Fibroblast of skin of right quadriceps (primary cell): ENCODE measurements around the gene HAUS7.

Experiments used
- DNase-seq: peaks from one replicate; pipeline ENCODE4 v3.0.0-alpha.2; 2013

The HAUS7 gene

DNA sequence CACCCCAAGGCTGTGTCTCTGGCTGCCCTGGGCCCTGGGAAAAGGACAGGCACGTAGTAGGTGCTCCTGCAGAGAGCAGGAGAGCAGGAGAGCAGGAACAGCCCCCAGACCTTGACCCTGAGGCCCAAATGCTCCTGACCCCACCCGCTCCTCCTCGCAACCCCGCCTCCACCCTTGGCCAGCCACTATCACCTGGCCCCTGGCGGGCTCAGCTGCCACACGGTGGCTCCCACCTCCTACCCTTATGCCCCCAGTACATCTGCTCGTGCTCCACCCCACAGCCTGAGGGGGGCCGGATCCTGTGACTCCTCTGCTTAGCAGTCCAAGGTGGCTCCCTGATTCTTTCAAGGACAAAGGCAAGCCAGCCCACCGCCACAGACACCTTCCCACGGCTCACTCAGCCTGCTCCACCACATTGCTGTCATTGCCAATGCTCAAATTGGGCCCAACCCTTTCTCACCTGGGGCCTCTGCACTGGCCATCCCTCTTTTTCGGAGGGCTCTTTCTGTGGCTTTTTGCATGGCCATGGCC lies 5.4 kb upstream of the HAUS7 start:
- no peak for DNase-seq

DNA sequence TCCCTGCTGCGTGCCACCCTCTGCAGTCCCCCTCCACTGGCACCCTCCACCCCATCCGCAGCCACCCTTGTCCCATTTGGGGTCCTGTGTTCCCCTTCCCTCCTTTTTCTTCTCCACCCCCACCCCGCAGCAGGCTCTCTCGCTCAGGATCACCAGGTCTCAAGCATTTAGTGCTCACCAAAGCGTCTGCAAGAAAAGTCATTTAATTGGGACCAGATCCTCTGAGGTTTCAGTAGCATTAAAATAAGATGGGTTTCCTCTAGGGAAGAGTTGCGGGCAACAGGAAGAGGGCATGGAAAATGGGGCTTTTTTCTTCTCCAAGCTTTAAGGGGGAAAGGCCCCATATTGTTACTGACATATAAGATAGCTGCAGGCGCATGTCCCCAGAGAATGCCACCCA lies 4.9 kb upstream of the HAUS7 start:
- peak; percentile 53 for DNase-seq

DNA sequence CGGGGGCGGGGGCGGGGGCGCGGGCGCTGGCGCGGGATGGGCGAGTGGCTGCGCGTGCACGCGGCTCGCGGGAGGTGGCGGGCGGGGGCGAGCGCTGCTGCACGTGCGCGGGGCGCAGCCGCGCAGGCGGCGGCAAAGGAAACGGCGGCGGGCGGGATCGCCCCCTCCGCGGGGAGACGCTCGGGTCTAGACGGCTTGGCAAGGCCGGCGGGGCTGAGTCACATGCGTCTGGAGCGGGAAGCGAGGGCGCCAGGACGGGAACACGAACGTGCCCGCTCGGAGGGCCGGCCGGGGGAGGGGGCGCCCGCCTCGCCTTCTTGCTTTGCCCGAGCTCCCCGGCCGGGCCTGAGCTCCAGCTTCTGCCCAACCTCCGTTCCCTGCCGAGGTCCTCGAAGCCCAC lies 4.3 kb upstream of the HAUS7 start:
- peak; percentile 79 for DNase-seq

DNA sequence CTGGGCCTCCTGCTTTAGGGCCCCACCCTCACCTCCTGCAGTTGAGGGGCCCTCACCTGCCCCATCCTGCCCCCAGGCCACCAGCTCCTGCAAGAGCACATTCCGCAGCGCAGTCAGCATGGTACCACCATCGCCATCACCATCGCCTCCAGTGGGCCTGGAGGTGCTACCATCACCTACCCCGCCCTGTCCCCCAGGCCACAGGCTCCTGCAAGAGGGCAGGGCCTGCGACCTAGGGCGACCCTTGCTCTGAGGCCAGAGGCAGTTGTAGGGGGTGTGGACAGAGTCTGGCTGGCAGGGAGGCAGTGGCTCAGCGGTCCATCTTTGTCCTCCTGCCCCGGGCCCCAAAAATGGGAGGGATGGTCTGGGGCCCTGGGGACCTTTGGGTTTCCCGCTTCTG lies 3.9 kb upstream of the HAUS7 start:
- no peak for DNase-seq

DNA sequence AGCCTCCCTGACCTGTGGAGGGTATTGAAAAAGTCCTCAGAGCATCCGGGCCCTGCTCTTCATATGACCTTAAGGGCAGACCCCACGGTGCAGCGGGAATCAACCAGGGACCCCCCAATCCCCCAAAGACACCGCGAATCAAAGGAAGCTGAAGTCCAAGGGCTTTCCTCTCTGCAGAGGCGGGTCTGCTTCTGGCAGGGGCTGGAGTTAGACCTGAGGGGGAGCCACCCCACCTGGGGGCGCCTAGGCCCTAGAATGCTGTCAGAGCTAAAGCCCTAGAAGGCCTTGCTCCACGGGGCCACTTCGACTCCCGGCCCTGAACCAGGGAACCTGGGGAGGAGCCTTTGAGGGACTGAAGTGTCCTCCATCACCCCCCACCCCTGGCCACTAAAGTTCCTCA lies 2.8 kb upstream of the HAUS7 start:
- DNase-seq, result no peak

DNA sequence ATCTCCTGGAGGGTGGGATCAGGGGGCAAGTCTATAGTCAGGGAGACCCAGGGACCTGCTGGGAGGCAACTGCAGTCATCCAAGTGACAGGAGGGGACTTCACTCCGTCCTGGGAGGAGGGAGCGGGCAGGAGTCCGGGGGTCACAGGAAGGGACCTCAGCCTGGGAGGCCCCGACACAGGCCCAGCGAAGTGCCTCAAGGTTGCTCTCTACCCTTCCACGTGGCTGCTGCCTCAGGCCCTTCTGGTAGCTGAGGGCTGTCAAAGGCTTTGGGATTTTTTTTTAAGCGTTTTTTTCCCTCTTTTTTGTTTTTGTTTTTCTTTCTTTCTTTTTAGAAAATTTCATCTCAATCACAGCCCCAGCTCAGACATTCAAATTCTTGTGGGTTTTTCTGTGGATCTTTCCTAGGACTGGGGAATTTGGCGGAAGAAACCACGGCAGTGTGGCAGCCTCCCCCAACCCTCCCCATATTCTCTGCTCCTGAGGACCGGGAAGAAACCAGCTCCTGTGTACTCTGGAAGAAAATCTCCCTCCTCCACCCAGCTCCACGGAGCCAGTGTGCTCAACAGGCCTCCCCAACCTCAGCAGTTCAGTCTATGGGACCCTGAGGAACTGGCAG lies 1.4 kb upstream of the HAUS7 start:
- peak; percentile 68 for DNase-seq

DNA sequence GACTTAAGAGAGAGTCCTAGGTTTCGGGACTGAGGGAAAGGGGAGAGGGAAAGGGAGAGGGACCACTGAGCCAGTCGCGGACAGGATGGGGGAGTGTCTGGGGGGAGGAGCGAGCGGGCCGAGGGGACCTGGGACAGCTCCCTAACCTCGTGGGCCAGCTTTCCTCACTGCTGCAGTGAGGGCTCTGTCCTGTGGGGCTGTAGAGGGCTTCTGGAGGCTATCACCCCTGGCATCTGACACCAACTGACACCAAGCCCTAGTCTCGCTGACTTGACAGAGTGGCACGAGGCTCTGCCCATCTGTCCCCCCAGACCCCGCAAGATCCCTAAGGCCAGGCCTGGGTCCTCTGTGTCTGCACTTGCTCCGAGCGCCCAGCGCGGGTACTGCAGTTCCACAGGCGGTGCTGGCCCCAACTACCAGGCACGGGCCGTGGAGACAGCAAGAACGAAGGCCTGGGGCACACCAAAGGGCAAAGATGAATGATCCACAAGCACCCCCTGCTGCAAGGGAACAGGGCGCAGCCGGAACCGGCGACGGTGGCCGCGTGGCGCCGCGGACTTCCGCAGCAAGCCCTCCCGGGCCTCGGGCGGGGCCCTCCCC lies 465 bp downstream of the HAUS7 start:
- no peak for DNase-seq

DNA sequence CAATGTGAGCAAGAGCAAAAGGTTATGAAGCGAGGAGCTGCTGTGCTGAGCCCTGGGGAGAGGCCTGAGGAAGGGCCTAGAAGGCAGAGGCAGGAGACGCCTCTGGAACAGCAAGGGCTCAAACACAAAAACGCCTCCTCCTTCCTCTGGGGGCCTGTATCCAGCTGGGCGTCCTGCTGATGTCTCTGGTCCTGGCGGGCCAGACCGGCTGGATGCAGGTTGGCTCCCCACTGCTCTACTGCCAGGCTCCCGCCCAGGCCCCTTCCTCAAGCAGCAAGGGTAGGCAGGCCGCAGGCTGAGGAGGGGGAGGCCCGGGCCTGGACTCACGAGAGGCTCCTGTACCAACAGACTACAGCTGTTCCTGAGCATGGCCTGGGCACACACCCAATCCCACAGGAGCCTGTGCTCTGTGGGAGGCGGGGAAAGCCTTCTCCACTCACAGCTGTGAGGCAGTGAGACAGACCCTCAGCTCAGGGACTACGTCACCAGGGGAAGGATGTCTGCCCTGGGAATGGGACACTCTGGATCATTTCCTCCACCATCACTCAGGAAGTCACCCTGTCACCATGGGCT lies 2.3 kb downstream of the HAUS7 start:
- no peak for DNase-seq

DNA sequence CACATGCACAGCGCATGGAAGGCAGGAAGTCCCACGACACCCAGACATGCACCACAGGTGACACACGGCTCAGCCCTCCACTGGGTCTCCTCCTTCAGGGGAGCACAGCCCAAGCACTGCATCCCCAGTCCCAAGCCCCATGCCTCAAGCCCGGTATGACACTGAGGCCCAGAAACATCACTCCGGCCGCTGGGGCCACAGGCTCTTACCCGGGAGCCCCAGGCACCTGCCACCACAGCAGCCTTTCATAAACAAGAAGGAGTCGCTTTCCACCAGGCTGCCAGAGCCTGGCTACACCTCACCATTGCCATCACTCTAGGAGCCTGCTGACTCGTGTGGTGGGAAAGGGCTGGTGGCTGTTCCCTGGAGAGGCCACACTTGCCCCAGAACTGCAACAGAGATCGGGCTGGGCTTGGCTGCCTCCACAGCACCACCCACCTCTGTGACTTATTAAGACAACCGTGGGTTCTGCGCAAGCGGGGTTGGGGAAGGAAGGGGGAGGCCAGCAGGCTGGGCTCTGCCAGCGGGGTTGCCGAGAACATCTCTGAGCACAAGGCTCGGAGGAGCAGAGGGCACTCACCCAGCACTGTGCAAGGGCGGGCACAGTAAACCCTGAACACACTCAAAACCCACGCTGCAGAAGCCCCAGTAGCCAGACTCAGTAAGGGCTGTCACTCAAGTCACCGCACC lies 4.5 kb downstream of the HAUS7 start:
- no peak for DNase-seq

DNA sequence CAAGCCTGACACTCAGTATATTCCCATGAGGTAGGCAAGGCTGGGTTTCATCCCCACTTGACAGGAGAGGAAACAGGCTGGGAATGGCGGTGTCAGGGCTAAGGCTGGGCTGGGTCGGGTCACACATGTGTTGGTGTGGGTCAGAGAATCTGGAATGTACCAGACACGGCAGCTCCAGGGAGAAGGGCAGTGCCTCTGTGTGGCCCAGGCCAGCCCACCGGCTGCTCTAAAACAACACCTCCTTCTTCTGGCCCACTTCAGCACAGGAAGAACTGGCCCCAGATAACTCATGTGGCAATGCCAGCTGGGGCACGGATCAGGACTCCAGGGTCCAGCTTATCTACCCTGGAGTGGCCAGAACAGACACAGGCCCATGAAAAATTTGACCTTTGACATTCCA lies 6.3 kb downstream of the HAUS7 start:
- DNase-seq, result no peak

DNA sequence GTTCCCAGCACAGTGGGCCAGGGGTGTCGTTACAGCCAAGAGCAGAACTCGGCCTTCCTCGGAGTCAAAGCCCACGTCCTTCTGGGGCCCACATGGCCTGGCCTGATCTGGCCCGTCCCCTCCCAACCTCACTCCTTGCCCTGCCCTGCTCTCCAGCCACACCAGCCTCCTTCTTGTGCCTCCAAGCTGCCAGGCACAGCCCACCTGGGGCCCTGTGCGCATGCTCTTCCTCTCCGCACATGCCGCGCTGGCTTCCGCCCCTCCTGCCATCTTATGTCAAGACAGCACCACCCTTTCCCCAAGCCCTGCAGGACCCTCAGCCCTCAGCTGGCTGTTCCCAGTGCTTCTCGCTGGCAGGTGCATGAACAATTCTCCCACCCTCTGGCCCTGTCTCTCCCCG lies 6.8 kb downstream of the HAUS7 start:
- no peak for DNase-seq

DNA sequence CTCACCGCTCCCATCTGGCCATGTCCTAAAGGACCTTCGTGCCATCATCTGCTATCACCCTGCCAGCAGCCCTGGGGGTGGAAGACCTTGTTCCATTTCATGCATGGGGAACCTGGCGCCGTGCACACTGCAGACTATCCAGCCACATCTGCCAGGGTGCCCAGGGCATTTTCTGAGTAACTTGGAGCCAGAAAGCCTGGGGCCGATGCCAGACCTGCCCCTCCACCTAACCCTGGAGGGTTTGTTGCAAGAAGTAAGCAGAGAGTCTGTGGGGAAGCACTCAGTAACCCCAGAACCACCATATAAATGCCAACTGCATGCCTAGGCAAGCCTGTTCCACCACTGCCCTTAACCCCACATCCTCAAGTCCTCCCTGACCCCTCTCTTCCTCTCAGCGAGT lies 7.3 kb downstream of the HAUS7 start:
- no peak for DNase-seq

DNA sequence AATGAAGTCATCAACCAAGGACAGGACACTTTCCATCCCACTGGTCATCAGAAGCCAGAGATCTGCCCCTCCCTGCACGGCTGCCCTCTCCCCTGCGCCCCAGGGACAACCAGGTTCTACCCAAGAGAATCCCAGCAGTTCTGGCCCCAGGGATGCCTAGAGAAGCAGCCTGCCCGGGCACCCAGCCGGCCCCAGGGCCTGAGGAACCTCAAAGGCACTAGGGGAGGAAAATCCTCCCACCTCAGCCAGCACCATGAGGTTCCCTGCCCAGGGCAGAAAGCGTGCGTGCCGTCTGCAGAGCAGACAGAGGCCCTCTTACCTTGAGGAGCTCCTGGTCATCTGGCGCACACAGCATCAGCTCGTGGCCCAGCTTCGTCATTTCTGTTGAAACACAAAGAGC lies 8.1 kb downstream of the HAUS7 start:
- no peak for DNase-seq

DNA sequence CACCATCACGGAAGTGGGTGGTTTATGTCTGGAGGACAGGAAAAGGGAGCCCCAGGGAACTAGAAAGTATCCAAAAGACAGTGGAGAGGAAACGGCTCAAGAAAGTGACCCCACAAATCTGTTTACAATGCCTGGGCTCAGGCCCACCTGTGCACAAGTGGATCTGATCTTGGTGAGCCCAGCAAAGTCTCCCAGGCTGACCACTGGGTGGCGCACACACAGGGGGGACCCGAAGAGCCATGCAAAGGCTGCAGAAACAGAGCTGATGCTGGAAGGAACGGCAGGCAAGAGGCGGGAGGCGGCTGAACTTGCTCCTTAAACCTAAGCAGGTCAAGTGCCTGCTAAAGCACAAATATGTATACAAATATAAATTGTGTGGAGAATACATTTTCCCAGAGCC lies 9.6 kb downstream of the HAUS7 start:
- DNase-seq, result peak; percentile 30

DNA sequence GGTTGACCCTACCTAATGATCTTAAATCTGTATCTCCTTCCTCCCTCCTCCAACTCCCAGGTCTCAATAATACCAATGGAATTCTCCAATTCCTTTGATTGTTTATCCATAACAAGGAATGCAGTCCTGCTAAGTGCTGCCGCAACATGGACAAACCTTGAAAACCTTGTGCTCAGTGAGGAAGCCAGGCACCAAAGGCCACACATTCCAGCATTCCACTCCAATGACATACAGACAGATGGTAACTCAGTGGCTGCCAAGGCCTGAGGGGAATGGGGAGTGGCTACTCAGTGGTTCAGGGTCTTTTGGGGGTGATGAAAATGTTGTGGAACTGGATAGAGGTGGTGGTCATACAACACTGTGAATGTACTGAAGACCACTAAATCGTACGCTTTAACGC lies 10.4 kb downstream of the HAUS7 start:
- DNase-seq, result peak; percentile 56

DNA sequence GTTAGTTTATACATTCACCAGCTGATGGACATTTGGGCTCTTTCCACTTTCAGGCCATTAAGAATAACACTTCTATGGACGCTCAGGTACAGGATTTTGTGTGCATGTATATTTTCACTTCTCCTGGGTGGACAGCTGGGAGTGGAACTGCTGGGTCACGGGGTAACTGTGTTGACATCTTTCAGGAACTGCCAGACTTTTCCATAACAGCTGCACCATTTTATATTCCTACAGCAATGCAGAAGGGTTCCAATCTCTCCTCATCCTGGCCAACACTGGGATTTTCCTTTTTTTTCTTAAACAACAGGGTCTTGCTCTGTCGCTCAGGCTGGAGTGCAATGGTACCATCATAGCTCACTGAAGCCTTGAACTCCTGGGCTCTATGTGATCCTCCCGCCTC lies 11.9 kb downstream of the HAUS7 start:
- no peak for DNase-seq

DNA sequence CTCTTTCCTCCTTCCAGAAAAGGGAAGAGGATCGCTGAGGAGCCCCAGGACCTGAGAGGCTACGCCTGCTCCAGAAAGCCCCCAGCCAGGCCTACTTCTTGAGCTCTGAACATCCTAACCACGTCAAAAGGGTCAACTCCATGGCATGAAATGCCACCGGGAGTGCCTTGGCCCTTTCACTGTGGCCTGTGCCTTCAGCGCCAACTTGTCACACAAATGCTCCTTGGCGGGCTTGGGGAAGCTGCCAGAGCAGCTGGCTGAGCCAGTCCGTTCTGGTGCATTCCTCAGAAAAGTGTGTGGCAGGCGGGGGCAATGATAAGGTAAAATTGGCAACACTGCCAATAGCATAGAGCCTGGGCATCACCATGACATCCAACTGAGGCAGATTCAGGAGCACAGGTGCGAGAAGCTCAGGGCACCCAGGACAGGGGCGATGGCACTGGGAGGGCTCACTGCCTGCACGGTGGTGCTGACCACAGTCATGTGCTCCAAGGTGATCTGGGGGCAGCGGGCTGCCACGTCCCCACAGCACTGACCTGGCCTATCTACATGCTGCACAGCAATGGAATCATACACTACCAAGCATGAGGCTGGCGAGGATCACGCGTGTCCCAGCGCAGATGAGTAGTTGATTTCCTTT lies 12.4 kb downstream of the HAUS7 start:
- no peak for DNase-seq

DNA sequence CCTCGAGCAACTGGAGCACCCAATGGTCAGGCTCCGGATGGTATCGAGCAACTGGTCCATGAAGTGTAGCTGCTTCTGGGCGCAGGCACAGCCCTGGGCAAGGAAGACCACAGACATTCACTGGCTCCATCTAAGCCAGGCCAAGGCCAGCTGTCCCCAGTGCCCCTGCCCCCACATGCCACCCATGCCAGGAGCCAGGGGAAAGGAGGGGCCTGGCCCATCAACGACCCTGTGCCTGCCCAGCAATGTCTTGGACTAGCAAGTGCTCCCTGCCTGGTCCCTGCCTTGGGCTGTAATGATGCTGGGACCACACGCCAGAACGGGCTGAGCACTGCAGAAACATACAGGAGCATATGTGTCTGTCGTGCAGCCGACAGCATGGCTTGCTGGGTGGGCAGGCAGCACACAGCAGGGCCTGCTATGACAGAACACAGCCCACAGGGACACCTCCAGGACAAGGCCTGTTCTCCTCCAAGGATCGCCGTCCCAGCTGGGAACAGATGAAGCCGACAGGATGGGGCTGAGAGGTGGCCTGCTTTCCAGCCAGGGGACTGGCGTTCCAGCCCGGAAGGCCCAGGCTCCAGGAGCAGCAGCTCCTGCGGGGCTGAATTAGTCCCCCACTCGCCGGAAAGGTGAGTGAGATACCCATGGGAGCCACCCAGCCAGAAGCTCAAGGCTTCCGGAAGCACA lies 13.1 kb downstream of the HAUS7 start:
- DNase-seq, result no peak

DNA sequence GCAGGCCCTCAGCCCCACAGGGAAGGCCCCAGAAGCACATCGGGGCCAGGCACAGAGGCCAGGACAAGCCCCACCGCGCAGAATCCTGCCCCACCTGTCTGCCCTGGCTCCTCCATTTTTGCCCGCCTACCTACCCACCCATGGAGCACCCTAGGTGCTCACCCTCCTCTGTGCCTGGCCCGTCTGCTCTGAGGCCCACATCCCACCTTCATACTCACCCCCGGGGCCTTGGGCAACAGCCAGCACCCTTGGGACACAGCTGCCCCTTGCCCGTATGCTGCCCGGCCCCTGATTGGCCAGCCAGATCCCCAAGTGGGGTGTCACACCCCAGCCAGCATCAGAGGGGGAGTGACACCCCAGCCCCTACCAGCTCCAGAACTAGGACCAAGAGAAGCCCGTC lies 13.7 kb downstream of the HAUS7 start:
- DNase-seq, result no peak

DNA sequence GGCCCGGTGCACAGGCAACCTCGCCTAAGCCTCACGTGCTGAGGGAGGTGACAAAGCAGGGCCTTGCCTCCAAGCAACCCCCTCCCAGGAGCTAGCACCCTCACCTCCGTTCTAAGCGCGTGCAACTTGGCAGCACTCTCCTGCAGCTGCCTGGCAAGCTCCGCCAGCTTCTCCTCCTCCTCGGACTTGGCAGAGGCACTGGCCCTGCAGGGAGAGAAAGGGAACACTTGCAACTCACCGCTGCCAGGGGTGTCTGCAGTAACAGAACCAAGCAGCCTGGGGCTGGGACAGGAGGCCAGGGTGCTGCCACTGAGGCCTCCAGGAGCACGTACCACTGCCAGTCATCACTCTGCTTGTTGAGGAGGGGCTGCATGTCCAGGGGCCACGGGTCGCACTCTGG lies 14.2 kb downstream of the HAUS7 start:
- DNase-seq, result no peak

DNA sequence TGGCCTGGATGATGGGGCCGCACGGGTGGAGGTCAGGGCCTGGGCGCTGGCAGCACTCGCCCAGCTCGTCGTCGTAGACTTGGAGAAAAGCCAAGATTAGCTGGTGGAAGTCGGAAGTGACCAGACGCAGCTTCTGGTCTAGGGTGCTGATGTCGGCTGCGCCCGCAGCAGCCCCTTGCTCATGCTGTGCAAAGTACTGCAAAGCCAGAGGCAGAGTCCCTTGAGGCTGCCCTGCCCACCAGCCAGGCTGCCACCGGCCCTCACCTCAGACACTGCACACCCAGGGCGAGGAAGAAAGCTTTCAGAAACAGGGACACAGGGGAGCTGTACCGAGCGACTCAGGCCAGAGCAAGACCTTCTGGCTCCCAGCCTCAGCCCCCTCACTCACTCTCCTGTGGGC lies 14.8 kb downstream of the HAUS7 start:
- no peak for DNase-seq

DNA sequence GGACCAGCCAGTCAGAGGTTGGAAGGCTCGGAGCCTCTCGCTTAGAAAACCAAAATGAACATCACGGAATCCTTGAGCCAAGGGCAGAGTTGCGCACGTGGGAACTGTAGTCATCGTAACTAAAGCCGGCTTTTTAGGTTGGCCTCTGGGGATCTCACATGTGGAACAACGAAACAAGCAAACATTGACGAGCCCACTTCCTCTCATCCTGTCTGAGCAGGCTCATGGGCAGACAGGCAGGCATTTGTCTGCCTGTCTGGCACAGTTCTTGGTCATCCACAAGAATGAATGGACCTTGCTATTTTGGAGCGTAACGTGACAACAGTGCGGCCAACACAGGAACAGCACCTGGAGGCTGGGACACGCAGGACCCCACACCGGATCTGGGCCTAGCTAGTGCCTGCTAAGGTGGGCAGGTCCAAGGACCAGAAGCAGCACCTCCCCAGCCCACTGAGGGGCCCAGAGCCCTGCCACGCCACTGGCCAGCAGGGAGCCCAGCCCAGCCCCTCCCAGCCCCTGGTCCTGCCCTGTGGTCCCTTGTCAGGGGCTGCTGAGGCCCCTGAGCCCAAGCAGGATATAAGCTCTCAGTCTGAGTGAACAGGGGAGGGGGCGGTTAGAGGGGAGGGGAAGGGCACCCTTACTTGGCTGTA lies 15.3 kb downstream of the HAUS7 start:
- no peak for DNase-seq

DNA sequence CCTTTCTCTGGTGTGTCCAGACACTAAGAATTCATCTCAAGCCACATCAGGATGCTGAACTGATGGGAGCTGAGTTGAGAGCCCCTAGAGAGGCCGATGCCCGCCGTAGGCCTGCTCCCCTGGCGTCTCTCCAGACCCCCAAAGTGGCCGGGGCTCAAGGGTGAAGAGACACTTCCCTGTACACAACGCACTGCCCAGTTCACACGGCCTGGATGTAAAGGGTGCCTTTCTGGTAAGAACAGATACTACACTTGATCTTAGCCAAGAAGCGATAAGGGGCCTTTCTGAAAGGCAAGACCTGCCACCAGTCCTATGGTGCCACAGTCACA lies 19.5 kb downstream of the HAUS7 start:
- DNase-seq, result no peak
